LNCAP (cell line): ENCODE measurements around the gene DDX20.

Source experiments
- CTCF ChIP-seq: fragments of 450-650 bp; IDR thresholded peaks from 2 replicates; pipeline ENCODE4 v1.5.1; 2017; ENCODE audit warnings: mild to moderate bottlenecking

The DDX20 gene

DNA sequence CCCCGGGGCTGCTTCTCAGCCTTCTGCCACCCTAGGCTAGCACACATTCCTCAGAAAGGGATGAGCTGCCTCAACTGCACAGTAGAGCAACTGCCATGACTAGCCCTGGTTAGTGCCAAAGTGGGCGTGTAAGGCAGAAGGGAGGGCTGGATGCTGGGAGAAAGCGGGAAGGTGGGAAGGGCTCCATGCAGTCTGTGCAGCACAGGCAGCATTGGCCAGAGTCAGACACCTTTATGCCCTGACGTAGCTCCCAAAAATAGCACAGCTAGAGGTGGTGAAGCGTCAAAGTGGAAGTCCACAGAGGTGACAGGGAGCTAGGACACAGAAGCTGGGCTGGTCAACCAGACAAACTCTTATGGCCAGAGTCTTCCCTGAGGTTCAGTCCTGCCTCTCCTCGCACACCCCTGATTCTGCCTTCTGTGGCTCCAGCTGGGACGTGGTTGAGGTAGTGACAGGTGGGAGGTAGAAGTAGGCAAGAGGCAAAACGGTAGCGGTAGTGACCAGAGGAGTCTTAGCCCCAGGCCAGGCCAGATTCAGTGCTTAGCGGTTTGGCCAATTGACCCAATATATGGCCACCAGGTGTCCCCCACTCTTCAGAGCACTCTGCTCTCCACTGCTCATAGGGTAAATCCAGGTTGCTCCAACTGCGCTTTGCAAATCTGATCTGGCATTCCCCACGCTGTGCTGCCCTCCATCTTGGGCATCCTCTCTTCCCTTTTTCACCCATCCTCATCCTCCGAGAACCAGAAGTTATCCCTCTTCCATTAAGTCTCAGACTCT lies 45.6 kb downstream of the DDX20 start:
- 0 out of 2 replicates have a peak, but pooled peaks have one; percentile 19 for TF ChIP-seq CTCF

DNA sequence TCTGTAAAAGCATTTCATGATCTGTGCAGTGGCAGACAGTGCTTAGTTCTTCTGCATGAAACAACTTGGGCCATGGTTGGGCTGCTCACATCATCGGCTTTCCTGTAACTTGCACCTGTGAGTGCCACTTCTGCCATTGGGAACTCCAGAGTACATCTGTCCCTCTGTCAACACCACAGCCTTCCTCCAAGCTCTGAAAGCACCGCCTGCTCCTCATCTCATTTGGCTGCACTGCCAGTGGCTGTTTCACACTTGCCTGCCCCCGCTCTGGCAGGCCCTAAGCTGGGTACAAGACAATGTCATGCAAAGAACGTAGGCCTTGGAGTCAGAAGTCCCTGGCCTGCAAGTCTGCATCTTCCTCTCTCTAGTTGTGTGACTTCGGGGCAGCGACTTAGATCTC lies 46.4 kb downstream of the DDX20 start:
- TF ChIP-seq CTCF, result no peak

GRCh38 chr1:111802984-111803383 lies 47.3 kb downstream of the DDX20 start:
- no peak for TF ChIP-seq CTCF

DNA sequence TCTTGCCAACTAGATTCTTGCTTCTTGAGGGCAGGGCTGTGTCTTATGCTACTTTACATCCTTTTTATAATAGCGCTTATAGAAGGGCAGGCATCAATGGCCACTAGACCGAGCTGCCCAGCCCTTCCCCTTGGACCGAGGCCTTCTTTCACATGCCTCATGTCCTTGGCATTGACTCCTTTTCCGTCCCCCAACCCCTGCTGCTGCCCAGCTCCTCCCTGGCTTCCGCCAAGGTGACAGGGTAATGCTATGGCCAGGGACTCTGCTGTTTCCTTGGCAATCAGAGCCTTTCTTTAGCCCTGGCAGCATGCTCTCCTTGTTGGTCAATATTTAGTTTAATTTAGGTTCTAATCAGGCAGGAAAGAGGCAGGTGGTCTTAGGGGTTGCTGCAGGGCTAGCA lies 48.2 kb downstream of the DDX20 start:
- TF ChIP-seq CTCF, result no peak

- no peak for TF ChIP-seq CTCF
These were observed 49.1 kb downstream of the DDX20 start for GRCh38 chr1:111804776-111805175.

GRCh38 chr1:111805251-111805650 lies 49.5 kb downstream of the DDX20 start:
- no peak for TF ChIP-seq CTCF

DNA sequence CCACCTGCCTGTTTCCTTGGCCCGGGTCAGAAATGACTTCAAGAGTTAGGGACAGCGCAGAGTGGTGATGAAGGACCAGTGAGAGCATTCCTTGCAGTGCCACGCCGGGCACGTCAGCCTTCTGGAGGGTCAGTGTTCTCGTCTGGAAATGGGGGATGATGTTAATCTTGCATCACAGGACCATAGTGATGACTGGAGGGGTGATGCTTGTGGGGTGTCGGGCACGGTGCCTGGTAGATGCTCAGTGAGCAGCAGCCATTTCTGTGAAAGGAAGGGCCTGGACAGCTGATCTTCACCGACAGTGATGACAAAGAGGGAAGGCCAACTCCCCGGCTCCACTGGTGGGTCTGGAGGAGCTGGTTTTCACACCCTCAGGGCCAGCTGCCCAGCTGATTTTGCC lies 56.2 kb downstream of the DDX20 start:
- TF ChIP-seq CTCF, result no peak

DNA sequence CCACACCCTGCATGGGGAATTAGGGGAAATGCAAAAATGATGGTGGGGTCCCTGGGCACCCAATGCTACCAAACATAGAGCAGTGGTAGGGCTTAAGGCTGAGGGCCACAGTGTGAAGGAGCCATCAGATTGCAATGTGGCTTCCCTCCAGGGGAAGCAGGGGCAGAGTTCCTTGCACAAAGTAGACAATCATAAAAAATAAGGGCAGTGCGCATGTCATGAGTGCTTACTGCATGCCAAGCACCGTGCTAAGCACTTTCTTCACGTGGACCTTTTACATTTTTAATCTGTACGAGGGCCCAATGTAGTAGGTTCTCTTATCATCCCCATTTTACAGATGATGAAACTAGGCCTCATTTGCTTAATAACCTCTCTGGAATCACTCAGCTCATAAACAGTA lies 56.6 kb downstream of the DDX20 start:
- no peak for TF ChIP-seq CTCF
